NCI-H526 (cell line): Measurements from ENCODE around the gene HAVCR2.

Source experiments
- DNase-seq, 2 experiments: peaks; one replicate each; lab custom pipeline; 2025; lab: John Stamatoyannopoulos, UW

HAVCR2 gene

DNA sequence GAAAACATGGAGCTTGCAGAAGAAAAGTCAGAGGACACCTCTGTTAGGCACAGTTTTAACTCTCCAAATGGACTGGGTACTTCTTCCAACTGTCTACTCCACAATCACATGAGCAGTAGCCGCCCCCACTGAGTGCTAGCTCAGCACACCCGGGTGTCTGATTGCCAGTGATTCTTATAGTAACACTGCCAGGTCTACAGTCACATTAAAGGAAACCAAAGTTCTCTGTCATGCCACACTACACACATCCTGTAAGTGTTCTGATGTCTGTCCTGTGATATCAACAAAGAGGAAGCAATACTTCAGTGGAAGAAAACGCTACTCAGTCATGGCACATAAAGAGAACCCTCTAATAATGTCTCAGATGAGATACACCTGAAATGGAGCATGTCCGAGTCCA is at the start of gene HAVCR2:
Gene HAVCR2 (minus strand): TSS at position 69 of the 400 bp plus-strand sequence. CDS start 61 bp downstream, at position 8.
- DNase-seq, result no peak

DNA sequence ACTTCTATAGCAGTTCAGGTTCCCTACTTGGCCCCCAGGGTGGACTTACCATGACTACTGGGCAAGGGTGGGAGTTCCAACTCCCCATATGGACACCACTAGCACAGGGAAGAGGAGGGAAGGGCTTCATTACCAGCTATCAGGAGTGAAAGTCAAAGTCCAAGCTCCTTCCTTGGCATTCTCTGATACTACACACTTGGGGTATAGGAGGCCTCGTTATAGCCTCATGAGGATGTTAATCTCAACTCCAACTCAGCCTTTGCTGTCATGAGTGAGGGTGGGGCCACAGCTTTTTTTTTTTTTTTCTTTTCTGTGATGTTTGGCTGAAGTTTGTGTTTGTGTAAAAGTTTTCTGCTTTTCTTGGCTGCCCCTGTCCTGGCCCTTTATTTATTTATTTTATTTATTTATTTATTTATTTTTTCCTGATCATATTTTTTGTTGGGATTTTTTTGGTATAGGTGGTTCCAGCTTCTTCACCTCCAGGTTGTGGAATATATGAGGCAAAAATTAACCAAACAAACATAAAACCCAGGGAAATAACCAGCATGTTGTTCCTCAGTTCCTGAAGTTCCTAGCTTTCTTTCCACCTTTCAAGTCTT is 48.5 kb upstream of the HAVCR2 start:
- DNase-seq, result no peak

- DNase-seq, result no peak
Observed at GRCh38 chr5:157155297-157155696, 46.5 kb upstream of the HAVCR2 start.

GRCh38 chr5:157150995-157151394 is 42.2 kb upstream of the HAVCR2 start:
- no peak for DNase-seq

DNA sequence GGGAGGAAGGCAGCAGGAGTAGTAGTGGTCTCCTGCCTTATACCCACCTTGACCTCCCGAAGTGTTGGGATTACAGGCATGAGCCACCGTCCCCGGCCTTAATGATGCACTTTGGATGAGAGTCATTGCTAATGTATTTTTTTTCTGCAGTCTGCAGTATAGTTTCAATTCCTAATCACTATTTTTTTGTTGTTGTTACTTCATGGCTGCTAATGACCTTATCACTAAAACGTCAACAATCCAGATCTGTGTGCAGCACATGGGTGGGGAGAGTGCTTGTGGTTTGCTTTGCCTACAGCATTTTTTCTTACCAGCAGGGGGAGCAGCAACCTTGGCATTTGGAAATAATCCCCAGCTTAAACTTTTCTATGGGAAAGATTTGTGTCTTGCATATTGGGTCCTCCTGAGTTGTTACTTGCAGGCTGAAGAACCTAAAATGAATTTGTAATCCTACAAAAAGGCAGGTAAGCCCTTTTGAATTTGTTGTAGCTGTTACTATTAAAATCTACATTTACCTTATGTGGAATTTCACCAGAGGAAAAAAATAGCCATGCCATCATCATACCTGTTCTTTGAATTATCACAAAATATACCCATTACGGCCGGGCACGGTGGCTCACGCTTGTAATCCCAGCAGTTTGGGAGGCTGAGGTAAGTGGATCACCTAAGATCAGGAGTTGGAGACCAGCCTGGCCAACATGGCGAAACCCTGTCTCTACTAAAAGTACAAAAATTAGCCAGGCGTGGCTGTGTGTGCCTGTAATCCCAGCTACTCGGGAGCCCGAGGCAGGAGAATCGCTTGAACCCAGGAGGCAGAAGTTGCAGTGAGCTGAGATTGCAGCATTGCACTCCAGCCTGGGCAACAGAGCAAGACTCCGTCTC is 40.1 kb upstream of the HAVCR2 start:
- DNase-seq, result peak; percentile 47 to 81

- DNase-seq, result peak in 1 of 2 experiments; percentile 72
Observed at GRCh38 chr5:157143127-157143971, 34.5 kb upstream of the HAVCR2 start.

DNA sequence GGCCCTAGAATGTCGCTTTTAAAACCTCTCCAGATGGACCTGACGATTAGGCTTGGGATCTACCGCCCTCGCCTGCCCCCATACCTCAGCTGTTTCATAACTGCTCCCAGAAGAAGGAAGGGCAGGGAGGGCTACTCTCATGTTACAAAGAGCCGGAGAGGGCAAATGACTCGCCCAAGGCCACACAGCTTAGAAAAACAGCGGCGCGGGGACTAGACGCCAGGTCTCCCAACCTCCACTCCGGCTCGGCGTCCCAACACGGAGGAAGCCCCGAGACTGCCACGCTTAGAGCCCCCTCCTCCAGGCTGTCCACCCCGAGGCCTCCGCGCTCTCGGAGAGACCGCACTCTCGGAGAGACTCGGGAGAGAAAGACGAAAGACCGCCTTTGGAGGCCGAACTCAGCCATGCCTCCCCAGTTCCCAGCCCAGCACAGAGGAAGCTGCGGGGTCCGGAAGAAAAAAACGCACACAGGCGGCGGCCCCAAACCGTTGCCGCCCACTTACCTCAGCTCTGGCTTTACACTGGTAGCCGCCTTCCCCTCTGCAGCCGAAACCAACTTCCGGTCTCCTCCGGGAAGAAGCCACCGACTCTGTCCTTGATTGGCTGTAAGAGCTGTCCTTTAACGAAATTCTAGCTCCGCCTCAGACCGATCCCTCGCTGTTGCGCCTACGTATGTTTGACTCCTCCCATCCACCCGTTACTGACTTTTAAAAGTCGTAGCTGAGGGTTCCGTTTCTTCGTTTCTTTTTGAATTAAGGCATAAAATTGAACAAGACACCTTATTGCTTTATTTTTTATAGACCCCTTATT is 33.7 kb upstream of the HAVCR2 start, which contains the start of gene MED7:
Gene MED7 (minus strand): TSS at position 549 of the 810 bp plus-strand sequence. CDS start 3,434 bp downstream, outside the sequence.
- DNase-seq, result peak; percentile 96 to 98

- no peak for DNase-seq
Observed at GRCh38 chr5:157137691-157138090, 28.8 kb upstream of the HAVCR2 start.

DNA sequence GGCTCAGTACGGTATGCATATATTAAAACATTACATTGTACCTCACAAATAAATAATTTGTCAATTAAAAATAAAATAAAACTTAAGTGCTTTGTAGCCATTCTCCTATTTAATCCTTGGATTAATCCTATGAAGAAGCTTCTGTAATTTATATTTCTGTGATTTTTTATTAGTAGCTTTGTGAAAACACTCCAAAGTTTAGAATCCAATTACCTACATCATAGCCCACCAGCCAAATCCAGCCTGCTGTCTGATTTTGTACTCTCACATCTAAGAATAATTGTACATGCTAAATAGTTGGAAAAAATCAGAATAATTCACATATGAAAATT is 23.4 kb upstream of the HAVCR2 start:
- DNase-seq, result no peak

GRCh38 chr5:157130925-157131324 is 22.1 kb upstream of the HAVCR2 start:
- peak in 1 of 2 experiments; percentile 2 for DNase-seq

- no peak for DNase-seq
Observed at GRCh38 chr5:157121709-157122108, 12.9 kb upstream of the HAVCR2 start.

DNA sequence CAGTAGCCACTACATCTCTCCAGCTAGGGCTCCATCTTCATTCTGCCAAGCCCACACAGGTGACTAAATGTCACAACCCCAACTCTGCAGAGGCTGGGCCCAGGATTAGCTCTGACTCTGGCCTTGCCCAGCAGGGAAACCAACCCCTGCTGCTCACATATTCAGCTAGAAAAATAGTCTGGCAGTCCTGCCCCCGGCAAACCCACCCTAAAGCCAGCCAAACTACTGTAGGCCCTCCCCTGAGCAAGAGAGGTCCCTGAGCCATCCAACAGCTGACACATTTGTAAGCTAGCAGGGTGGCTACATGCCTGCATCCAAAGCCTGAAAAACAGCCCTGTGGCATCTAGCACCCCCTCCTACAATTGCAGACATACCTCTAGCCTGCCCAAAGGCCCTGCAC is 11.3 kb upstream of the HAVCR2 start:
- DNase-seq, result no peak

DNA sequence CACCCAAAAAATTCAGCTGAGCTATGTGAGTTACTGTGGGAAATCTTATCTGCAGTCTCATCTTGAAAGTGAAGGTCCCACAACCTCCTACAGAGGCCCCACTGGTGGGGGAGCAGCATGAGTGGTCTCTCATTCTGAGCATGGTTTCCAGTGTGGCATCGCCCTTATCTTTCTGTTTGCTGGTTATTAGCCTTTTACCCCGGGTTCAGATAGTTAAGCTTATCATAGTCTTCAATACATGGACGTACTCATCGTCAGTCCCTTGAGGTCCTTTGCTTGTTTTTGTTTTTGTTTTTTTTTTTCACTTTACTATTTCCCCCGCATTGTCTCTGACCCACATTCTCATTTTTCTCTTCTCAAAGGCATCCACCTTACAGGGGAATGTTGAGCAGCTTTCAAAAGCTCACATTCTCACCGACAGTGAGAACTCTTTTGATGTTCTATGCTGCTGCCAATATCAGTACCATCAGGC is 7.7 kb upstream of the HAVCR2 start:
- DNase-seq, result no peak

DNA sequence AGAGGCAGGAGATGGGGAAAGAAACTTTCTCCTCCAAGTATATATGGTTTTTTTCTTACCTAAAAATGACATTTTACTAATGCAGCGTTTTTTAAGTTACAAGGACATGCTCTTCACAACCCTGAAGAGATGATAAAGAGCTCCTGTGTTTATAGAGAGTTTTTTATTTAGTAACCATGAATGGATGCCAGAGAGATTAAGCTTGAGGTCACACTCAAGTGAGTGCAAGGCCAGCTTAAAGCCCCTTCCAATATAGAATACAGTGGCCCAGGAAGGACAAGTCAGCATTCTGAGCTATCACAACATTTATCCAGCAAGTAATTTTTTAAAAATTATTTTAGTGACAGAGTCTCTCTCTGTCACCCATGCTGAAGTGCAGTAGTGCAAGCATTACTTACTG is 6.7 kb upstream of the HAVCR2 start:
- DNase-seq, result no peak

DNA sequence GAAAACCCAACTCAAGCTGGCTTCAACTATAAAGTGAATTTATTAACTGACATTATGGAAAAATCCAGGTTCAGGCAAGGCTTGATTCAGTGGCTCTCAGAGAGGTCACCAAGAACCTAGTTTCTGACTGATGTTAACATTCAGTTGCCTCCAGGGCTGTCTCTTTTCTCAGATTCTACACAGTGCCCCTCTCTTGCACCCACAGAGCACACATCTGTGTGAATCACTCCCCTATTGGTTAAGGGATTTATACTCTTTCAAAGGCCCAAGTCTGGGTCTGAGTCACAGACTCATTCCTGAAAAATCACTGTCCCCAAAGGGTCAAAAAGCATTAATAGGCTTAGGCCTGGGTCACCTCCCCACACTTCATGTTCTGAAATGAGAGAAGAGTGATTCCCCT is 6.2 kb upstream of the HAVCR2 start:
- no peak for DNase-seq

GRCh38 chr5:157113002-157113401 is 4.2 kb upstream of the HAVCR2 start:
- no peak for DNase-seq

GRCh38 chr5:157109744-157110143 is 900 bp upstream of the HAVCR2 start:
- DNase-seq, result no peak

DNA sequence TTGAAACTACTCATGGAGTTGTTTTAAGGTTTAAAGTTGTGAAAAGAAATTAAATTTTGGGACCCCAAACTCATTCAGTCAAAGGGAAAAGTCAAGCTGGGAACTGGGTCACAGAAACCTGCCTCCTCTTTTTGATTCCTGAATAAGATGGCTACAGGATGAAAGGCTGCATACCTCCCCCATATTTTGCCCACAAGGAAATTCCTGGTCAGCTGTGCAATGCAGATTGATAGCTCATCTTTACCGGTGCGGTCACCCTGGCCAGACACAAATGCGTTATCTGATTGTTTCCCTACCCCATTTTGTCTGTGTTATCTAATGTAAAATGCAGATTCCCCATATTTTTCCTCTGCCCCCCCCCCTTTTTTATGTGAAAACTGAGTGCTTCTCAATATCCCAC is 1.3 kb downstream of the HAVCR2 start:
- DNase-seq, result no peak

GRCh38 chr5:157106630-157107461 is 2.0 kb downstream of the HAVCR2 start:
- DNase-seq, result no peak

DNA sequence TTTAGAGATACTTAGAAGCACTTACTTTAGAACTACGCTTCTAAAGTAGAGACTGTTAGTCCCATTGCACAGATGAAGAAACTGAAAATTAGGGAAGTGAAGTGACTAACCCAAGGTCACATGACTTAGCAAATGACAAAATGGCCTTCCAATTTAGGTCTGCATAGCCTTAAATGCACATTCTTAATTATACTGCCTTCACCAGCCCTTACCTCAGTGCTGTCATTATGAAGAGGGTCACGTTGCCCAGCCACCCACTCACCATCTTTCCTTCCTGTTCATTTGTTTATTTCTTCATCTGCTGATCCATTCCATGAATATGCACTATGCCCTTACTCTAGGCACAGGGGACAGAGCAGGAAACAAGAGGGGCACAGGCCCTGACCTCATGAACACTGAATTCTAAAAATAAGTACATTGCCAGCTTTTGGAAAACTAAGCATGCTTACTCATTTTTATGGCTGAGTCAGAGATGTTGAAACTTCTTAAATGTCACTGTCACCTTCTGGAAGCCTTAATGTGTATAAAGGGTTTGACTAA is 8.6 kb downstream of the HAVCR2 start:
- DNase-seq, result no peak
